OCI-LY1 (cell line): ENCODE measurements around the gene MDC1.

Experiments
- H2AFZ ChIP-seq: fragments of 200-600 bp; sonication (generic), shearing (Covaris generic); 2 replicates; pipeline ENCODE4 v1.6.0; 2014; ENCODE audit warnings: antibody characterized with exemption, mild to moderate bottlenecking, low read length
- H3F3A ChIP-seq: fragments of 200-600 bp; sonication (generic), shearing (Covaris generic); 2 replicates; pipeline ENCODE4 v1.6.0; 2014; ENCODE audit warnings: mild to moderate bottlenecking, antibody characterized with exemption, low read length, moderate library complexity; ENCODE audit not compliant: insufficient read depth
- H3K27ac ChIP-seq: fragments of 200-600 bp; sonication (generic); 2 replicates; pipeline ENCODE4 v1.5.1; 2014; ENCODE audit warnings: low read length, mixed run types, mild to moderate bottlenecking, low read depth; ENCODE audit not compliant: poor library complexity, severe bottlenecking
- H3K27me3 ChIP-seq: fragments of 200-600 bp; sonication (generic); 2 replicates; pipeline ENCODE4 v1.6.0; 2014; ENCODE audit warnings: antibody characterized with exemption, mild to moderate bottlenecking, low read length, moderate library complexity; ENCODE audit not compliant: insufficient read depth
- H3K36me3 ChIP-seq: fragments of 200-600 bp; sonication (generic); 2 replicates; pipeline ENCODE4 v1.6.1; 2014; ENCODE audit warnings: mild to moderate bottlenecking, antibody characterized with exemption, low read length, moderate library complexity, mixed read lengths; ENCODE audit not compliant: insufficient read depth
- H3K4me1 ChIP-seq: fragments of 200-600 bp; sonication (generic); 2 replicates; pipeline ENCODE4 v1.5.1; 2014; ENCODE audit warnings: mild to moderate bottlenecking, low read length, moderate library complexity; ENCODE audit not compliant: insufficient read depth, severe bottlenecking
- H3K4me2 ChIP-seq: fragments of 200-600 bp; sonication (generic), shearing (Covaris generic); 2 replicates; pipeline ENCODE4 v1.6.1; 2014; ENCODE audit warnings: low read length
- H3K4me3 ChIP-seq: fragments of 200-600 bp; sonication (generic); 2 replicates; pipeline ENCODE4 v1.5.1; 2014; ENCODE audit warnings: low read length, low read depth, mild to moderate bottlenecking, mixed read lengths; ENCODE audit not compliant: poor library complexity, severe bottlenecking
- H3K79me2 ChIP-seq: fragments of 200-600 bp; shearing (Covaris generic); 2 replicates; pipeline ENCODE4 v1.6.1; 2016; ENCODE audit warnings: mixed run types, low read length, mixed read lengths; ENCODE audit not compliant: insufficient read depth
- H3K9ac ChIP-seq: fragments of 200-600 bp; sonication (generic), shearing (Covaris generic); 2 replicates; pipeline ENCODE4 v1.6.1; 2014; ENCODE audit warnings: mild to moderate bottlenecking, low read length, mixed read lengths
- H3K9me2 ChIP-seq: fragments of 200-600 bp; sonication (generic), shearing (Covaris generic); 2 replicates; pipeline ENCODE4 v1.6.1; 2014; ENCODE audit warnings: low read depth, mild to moderate bottlenecking, low read length, mixed read lengths
- H3K9me3 ChIP-seq: fragments of 200-600 bp; shearing (Covaris generic); 2 replicates; pipeline ENCODE4 v1.6.1; 2014; ENCODE audit warnings: low read length, mixed read lengths
- H4K20me1 ChIP-seq: fragments of 200-600 bp; sonication (generic), shearing (Covaris generic); 2 replicates; pipeline ENCODE4 v1.6.0; 2016; ENCODE audit warnings: mild to moderate bottlenecking, low read length; ENCODE audit not compliant: insufficient read depth
- EZH2 ChIP-seq: fragments of 200-600 bp; sonication (generic), shearing (Covaris generic); IDR thresholded peaks from 2 replicates; pipeline ENCODE4 v1.8.0; 2017; ENCODE audit warnings: borderline replicate concordance, mixed run types, mild to moderate bottlenecking, antibody characterized with exemption, low read length, moderate library complexity, mixed read lengths
- TF ChIP-seq, protein P1 (sequence below): fragments of 200-600 bp; sonication (generic), shearing (Covaris generic); IDR thresholded peaks from 2 replicates; pipeline ENCODE4 v1.5.1; 2017; ENCODE audit warnings: mild to moderate bottlenecking, antibody characterized with exemption, low read length, moderate library complexity, mixed read lengths

The MDC1 gene

DNA sequence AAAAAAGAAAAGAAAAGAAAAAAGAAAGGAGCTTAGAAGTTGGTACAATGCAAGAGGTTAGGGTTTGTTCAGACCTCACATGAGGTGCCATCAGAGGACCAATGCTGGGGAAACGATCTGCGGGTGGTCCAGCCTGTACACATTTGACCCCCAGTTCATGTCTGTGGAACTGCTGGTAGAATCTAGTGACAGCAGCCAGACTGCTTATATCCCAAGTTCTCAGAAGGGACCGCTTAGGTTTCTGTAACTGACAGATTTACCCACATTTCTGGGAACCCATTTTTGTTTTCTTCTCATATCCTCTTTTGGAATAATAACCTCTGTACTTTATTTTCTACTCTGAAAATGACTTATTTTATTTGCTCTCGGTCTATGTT is 35.3 kb downstream of the MDC1 start:
- Histone ChIP-seq H3K79me2 (peaks cover 38% of the 10 kb centered on the region), H4K20me1 (no peaks in the 10 kb centered on the region), H3K9ac (peak overlapping the region; percentile 95), H2AFZ (no peak overlapping the region), H3F3A (peaks cover 7% of the 10 kb centered on the region; the same call in 1 of the 2 replicates), H3K36me3 (peaks cover 22% of the 10 kb centered on the region), H3K4me1 (peaks cover 64% of the 10 kb centered on the region), H3K9me3 (no peaks in the 10 kb centered on the region), H3K4me2 (peak overlapping the region; percentile 75), H3K27me3 (no peaks in the 10 kb centered on the region), H3K27ac (peak overlapping the region; percentile 95), H3K4me3 (peak overlapping the region; percentile 87), H3K9me2 (no peaks in the 10 kb centered on the region)
- TF ChIP-seq, protein P1, sequence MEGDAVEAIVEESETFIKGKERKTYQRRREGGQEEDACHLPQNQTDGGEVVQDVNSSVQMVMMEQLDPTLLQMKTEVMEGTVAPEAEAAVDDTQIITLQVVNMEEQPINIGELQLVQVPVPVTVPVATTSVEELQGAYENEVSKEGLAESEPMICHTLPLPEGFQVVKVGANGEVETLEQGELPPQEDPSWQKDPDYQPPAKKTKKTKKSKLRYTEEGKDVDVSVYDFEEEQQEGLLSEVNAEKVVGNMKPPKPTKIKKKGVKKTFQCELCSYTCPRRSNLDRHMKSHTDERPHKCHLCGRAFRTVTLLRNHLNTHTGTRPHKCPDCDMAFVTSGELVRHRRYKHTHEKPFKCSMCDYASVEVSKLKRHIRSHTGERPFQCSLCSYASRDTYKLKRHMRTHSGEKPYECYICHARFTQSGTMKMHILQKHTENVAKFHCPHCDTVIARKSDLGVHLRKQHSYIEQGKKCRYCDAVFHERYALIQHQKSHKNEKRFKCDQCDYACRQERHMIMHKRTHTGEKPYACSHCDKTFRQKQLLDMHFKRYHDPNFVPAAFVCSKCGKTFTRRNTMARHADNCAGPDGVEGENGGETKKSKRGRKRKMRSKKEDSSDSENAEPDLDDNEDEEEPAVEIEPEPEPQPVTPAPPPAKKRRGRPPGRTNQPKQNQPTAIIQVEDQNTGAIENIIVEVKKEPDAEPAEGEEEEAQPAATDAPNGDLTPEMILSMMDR: no peak
- TF ChIP-seq EZH2: no peak

DNA sequence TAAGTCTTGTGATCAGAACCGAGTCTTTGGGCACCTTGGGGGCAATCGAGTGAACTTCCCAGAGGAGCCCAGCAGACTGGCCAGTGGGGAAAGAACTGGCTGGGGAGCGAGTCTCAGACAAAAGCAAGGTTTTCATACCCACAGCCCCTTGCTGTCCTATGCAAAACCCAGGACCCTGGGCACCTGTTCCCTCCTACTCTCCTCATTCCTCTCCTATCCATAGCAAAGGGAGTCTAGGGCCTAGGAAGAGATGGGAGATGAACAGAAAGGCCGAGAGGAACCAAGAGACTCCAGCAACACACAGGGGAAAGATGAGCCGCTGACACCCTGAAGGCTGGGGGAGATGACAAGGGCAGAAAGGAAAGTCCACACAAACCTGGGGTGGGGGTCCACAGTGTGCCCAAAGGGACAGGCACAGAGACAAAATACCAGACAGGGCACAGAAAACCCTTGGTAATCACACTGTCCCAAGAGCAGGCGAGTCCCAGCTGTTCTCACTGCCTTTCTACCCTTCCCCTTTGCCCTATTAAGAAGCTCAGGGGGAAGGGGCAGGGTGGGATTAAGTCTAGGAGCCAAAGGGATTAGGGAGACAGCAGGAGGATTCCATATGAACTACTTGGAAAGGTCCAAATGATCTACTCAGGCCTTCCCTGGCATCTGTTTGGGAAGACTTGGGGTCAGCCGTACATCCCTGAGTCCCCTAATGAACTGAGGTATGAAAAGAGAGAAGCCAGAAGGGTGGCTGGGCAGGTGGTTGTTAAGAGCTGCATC is 37.1 kb downstream of the MDC1 start:
- Histone ChIP-seq H3K27ac (peak overlapping the region; percentile 95), H3K4me1 (peaks cover 51% of the 10 kb centered on the region), H3F3A (peaks cover 10% of the 10 kb centered on the region), H3K9ac (peak overlapping the region; percentile 61), H3K27me3 (no peaks in the 10 kb centered on the region), H3K4me3 (peak overlapping the region; percentile 87), H3K9me3 (no peaks in the 10 kb centered on the region), H3K36me3 (peaks cover 28% of the 10 kb centered on the region), H3K9me2 (no peaks in the 10 kb centered on the region), H2AFZ (no peak overlapping the region), H3K79me2 (peaks cover 31% of the 10 kb centered on the region), H4K20me1 (no peaks in the 10 kb centered on the region), H3K4me2 (peak overlapping the region; percentile 91)
- TF ChIP-seq, protein P1: no peak
- no peak for TF ChIP-seq EZH2

DNA sequence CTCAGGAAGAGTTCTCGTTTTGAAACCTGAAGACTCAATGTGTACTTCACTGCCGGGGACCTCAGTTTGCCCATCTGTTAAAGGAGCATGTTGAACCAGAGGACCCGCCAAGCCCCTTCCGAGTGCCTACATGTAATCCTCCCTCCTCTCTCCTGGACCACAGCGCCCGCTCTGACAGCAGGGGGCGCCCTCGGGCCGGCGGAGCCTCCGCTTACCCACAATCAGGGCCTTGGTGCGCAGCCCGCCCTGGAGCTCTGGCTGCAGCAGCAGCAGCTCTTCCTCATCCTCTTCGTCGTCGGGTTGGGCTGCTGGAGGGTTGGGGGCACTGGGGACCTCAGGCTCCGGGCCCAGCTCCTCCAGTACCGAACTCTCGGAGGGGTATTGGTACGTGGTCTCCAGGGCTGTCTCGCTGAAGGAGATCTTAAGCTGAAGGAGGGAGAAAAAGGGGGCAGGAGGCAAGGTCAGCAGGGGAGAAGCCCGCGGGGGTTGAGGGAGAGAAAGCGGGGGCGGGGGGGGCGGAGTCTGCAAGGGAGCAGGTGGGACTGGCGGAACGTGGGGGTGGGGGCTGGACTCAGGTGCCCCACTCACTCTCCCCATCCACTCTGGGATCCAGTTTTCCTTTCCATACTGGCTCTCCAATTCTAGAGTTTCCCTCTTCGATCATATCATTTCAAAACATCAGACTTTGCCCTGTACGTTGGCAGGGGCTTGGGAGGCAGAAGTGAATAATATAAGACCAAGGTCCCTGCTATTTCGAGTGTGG is 37.9 kb downstream of the MDC1 start:
- H3K4me3 ChIP-seq: peak overlapping the region; percentile 87
- no peaks in the 10 kb centered on the region for H4K20me1 ChIP-seq
- H3K9ac ChIP-seq: peak overlapping the region; percentile 61
- H3K9me3 ChIP-seq: no peaks in the 10 kb centered on the region
- peaks cover 25% of the 10 kb centered on the region for H3K79me2 ChIP-seq
- peak overlapping the region; percentile 95 for H3K27ac ChIP-seq
- no peaks in the 10 kb centered on the region for H3K9me2 ChIP-seq
- TF ChIP-seq EZH2: no peak
- TF ChIP-seq, protein P1: peak; percentile 96
- H3K4me2 ChIP-seq: peak overlapping the region; percentile 91
- H3K4me1 ChIP-seq: peaks cover 48% of the 10 kb centered on the region
- H3K36me3 ChIP-seq: peaks cover 28% of the 10 kb centered on the region
- no peak overlapping the region for H2AFZ ChIP-seq
- peaks cover 11% of the 10 kb centered on the region for H3F3A ChIP-seq
- H3K27me3 ChIP-seq: no peaks in the 10 kb centered on the region
